ENCODE results near the gene FRMPD4. TPM values are rescaled to one million over a fixed set of nuclear protein-coding genes. Genes with fewer than 3 reads are reported as not detected.

The FRMPD4 gene
- total RNA-seq, 3 donors from 2014 or later (not counting 1 experiment from before 2014, with no cell fraction given), result not detected

DNA sequence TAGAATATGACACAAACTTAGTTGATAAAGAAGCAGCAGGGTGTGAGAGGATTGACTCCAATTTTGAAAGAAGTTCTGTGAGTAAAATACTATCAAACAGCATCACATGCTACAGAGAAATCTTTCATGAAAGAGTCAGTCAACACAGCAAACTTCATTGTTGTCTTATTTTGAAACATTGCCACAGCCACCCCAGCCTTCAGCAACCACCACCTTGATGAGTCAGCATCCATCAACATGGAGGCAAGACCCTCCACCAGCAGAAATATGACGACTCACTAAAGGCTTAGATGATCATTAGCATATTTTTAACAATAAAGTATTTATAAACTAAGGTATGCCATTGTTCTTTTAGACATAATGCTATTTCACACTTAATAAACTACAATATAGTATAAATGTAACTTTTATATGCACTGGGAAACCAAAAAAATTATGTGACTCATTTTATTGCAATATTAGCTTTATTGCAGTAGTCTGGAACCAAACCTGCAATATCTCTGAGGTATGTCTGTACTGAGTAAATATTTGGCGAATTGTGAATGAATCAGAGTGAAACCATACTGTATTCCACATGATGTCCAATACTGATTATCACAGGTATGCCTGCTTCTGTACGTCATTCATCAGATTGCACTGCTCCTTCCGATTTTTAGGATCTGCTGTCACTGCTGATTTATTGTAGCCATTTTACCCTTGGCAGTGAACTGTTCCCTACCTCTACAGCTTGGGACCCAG is 11.6 kb downstream of the FRMPD4 start:
- DNase-seq (no peak), ATAC-seq (no peak)
- Histone ChIP-seq H3K9me3 (ENCODE audit: control insufficient read depth, insufficient read depth, low read length) (no peaks in the 10 kb centered on the region), H3K4me1 (ENCODE audit: control insufficient read depth, insufficient read depth, low read length) (no peaks in the 10 kb centered on the region), H3K27ac (ENCODE audit: low read length) (no peak overlapping the region), H3K27me3 (ENCODE audit: control insufficient read depth, insufficient read depth, low read length) (no peaks in the 10 kb centered on the region), H3K36me3 (ENCODE audit: control insufficient read depth, insufficient read depth, low read length) (no peaks in the 10 kb centered on the region), H3K4me3 (ENCODE audit: low read length) (no peak overlapping the region)
- 80% methylated on average over 3 of the region's 4 CpGs for WGBS (ENCODE audit: insufficient coverage)
- Mint-ChIP-seq H3K36me3 (no peaks in the 10 kb centered on the region), H3K4me3 (no peak overlapping the region), H3K27me3 (ENCODE audit: low read depth in 2 of 2) (no peaks in the 10 kb centered on the region), H3K27ac (no peak overlapping the region), H3K9me3 (no peaks in the 10 kb centered on the region), H3K4me1 (no peaks in the 10 kb centered on the region)
- intact Hi-C loops (cut with micrococcal nuclease), result no loop called here
- TF ChIP-seq, protein P1, sequence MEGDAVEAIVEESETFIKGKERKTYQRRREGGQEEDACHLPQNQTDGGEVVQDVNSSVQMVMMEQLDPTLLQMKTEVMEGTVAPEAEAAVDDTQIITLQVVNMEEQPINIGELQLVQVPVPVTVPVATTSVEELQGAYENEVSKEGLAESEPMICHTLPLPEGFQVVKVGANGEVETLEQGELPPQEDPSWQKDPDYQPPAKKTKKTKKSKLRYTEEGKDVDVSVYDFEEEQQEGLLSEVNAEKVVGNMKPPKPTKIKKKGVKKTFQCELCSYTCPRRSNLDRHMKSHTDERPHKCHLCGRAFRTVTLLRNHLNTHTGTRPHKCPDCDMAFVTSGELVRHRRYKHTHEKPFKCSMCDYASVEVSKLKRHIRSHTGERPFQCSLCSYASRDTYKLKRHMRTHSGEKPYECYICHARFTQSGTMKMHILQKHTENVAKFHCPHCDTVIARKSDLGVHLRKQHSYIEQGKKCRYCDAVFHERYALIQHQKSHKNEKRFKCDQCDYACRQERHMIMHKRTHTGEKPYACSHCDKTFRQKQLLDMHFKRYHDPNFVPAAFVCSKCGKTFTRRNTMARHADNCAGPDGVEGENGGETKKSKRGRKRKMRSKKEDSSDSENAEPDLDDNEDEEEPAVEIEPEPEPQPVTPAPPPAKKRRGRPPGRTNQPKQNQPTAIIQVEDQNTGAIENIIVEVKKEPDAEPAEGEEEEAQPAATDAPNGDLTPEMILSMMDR (IDR thresholded peaks at IDR 0.05), result no peak

DNA sequence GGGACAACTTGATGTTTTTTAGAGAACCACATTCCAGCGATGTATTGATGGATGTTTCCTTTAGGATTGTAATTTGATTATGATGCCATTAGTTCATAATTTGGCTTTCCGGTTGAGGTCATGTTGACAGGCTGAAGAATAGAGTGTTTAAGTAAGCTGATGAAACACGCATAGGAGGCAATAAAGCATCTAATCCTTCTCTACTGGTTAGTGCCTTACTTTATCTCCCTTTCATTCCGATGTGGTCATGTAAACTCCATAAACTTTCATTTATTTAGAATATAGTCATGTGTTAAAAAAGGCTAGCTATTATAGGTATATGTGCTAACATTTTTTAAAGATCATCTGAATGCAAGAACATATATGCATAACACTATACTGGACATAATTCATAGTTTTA is 15.0 kb downstream of the FRMPD4 start:
- no peaks in the 10 kb centered on the region for H3K36me3 Mint-ChIP-seq
- no peak overlapping the region for H3K4me3 Mint-ChIP-seq
- H3K9me3 ChIP-seq (ENCODE audit: control insufficient read depth, insufficient read depth, low read length), result no peaks in the 10 kb centered on the region
- no peak overlapping the region for H3K27ac ChIP-seq (ENCODE audit: low read length)
- H3K27me3 Mint-ChIP-seq (ENCODE audit: low read depth in 2 of 2), result no peaks in the 10 kb centered on the region
- H3K4me3 ChIP-seq (ENCODE audit: low read length), result no peak overlapping the region
- DNase-seq (no peak), ATAC-seq (no peak)
- H3K27ac Mint-ChIP-seq, result no peak overlapping the region
- H3K36me3 ChIP-seq (ENCODE audit: control insufficient read depth, insufficient read depth, low read length), result no peaks in the 10 kb centered on the region
- H3K9me3 Mint-ChIP-seq, result no peaks in the 10 kb centered on the region
- H3K27me3 ChIP-seq (ENCODE audit: control insufficient read depth, insufficient read depth, low read length), result no peaks in the 10 kb centered on the region
- H3K4me1 Mint-ChIP-seq, result no peaks in the 10 kb centered on the region
- intact Hi-C loops (cut with micrococcal nuclease), result no loop called here
- TF ChIP-seq, protein P1 (IDR thresholded peaks at IDR 0.05), result no peak
- WGBS (ENCODE audit: insufficient coverage), result no CpG with 5 or more reads among the region's 4 CpGs
- H3K4me1 ChIP-seq (ENCODE audit: control insufficient read depth, insufficient read depth, low read length), result no peaks in the 10 kb centered on the region

DNA sequence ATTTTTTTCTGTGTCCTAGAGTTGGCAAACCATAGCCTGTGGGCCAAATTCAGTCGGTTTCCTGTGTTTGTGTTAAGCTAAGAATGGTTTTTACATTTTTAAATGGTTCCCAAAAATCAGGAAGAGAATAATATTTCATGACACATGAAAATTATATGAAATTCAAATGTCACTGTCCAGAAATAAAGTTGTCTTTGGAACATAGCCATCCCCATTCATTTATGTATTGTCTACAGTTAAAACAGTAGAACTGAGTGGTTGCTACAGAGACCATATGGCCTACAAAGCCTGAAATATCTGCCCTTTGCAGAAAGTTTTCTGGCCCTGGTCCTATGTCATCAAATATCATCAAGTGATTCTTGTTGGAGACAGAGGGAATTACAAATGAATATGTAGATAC is 15.5 kb downstream of the FRMPD4 start:
- H3K4me3 ChIP-seq (ENCODE audit: low read length), result no peak overlapping the region
- no peaks in the 10 kb centered on the region for H3K36me3 Mint-ChIP-seq

More for the DNA sequence above, 15.5 kb downstream of the FRMPD4 start:
- no peaks in the 10 kb centered on the region for H3K4me1 Mint-ChIP-seq
- no peaks in the 10 kb centered on the region for H3K9me3 ChIP-seq (ENCODE audit: control insufficient read depth, insufficient read depth, low read length)
- H3K36me3 ChIP-seq (ENCODE audit: control insufficient read depth, insufficient read depth, low read length), result no peaks in the 10 kb centered on the region
- intact Hi-C loops (cut with micrococcal nuclease), result no loop called here
- ATAC-seq, result no peak
- DNase-seq, result no peak
- no peak overlapping the region for H3K27ac Mint-ChIP-seq
- no peaks in the 10 kb centered on the region for H3K9me3 Mint-ChIP-seq
- H3K27me3 Mint-ChIP-seq (ENCODE audit: low read depth in 2 of 2), result no peaks in the 10 kb centered on the region
- WGBS (ENCODE audit: insufficient coverage), result no CpG with 5 or more reads among the region's 1 CpG
- H3K4me1 ChIP-seq (ENCODE audit: control insufficient read depth, insufficient read depth, low read length), result no peaks in the 10 kb centered on the region
- no peak overlapping the region for H3K4me3 Mint-ChIP-seq
- TF ChIP-seq, protein P1 (IDR thresholded peaks at IDR 0.05), result no peak
- H3K27me3 ChIP-seq (ENCODE audit: control insufficient read depth, insufficient read depth, low read length), result no peaks in the 10 kb centered on the region
- H3K27ac ChIP-seq (ENCODE audit: low read length), result no peak overlapping the region
